OCI-LY7 (cell line): Measurements from ENCODE around the gene YY1AP1.

ENCODE experiments used
- CTCF ChIP-seq: fragments of 200-600 bp; sonication (generic); conservative IDR thresholded peaks from 2 replicates; pipeline ENCODE4 v1.5.1; 2014; ENCODE audit warnings: mild to moderate bottlenecking, antibody characterized with exemption, low read length, moderate library complexity, mixed read lengths
- EZH2phosphoT487 ChIP-seq: fragments of 200-600 bp; sonication (generic); IDR thresholded peaks from 2 replicates; pipeline ENCODE4 v1.6.1; 2018; ENCODE audit warnings: low read depth, borderline replicate concordance, mild to moderate bottlenecking, mixed run types, antibody characterized with exemption, low read length, moderate library complexity, mixed read lengths

- TF ChIP-seq CTCF, result no peak
- no peak for TF ChIP-seq EZH2phosphoT487
Measured at GRCh38 chr1:155697046-155697445, 8.5 kb upstream of the YY1AP1 start.
